GM21381 (cell line): ENCODE results near the gene KCNJ12.

Experiments
- ATAC-seq: cut with Tn5 transposase; IDR thresholded peaks from one replicate; pipeline ENCODE4 v1.9.1; 2021; ENCODE audit warnings: mild to moderate bottlenecking, moderate library complexity; ENCODE audit not compliant: unreplicated experiment

Gene KCNJ12

GRCh38 chr17:21365016-21365415 is 11.1 kb upstream of the KCNJ12 start:
- ATAC-seq, result no peak

GRCh38 chr17:21368545-21369246 is 7.5 kb upstream of the KCNJ12 start:
- ATAC-seq, result no peak

GRCh38 chr17:21369395-21369794 is 6.8 kb upstream of the KCNJ12 start:
- no peak for ATAC-seq

- ATAC-seq, result no peak
Observed at GRCh38 chr17:21370430-21370829, 5.7 kb upstream of the KCNJ12 start.

GRCh38 chr17:21371511-21372081 is 4.6 kb upstream of the KCNJ12 start:
- no peak for ATAC-seq

- ATAC-seq, result no peak
Observed at GRCh38 chr17:21372256-21372954, 3.8 kb upstream of the KCNJ12 start.

GRCh38 chr17:21373036-21373435 is 3.1 kb upstream of the KCNJ12 start:
- no peak for ATAC-seq

- no peak for ATAC-seq
Observed at GRCh38 chr17:21373696-21374440, 2.3 kb upstream of the KCNJ12 start.

- ATAC-seq, result no peak
Observed at GRCh38 chr17:21374441-21375161, 1.6 kb upstream of the KCNJ12 start.

GRCh38 chr17:21375162-21375560 is 996 bp upstream of the KCNJ12 start:
- ATAC-seq, result no peak

GRCh38 chr17:21375757-21376080 is 438 bp upstream of the KCNJ12 start:
- no peak for ATAC-seq

GRCh38 chr17:21376759-21377690 is 868 bp downstream of the KCNJ12 start:
- ATAC-seq, result no peak

GRCh38 chr17:21377705-21378396 is 1.7 kb downstream of the KCNJ12 start:
- no peak for ATAC-seq

- no peak for ATAC-seq
Observed at GRCh38 chr17:21378553-21378952, 2.4 kb downstream of the KCNJ12 start.

- ATAC-seq, result no peak
Observed at GRCh38 chr17:21379080-21379711, 3.0 kb downstream of the KCNJ12 start.

- no peak for ATAC-seq
Observed at GRCh38 chr17:21380659-21381058, 4.5 kb downstream of the KCNJ12 start.

GRCh38 chr17:21381076-21381706 is 5.0 kb downstream of the KCNJ12 start:
- no peak for ATAC-seq
